OCI-LY1 (cell line): ENCODE results near the gene RHEX.

Experiments
- H2AFZ ChIP-seq: fragments of 200-600 bp; sonication (generic), shearing (Covaris generic); 2 replicates; pipeline ENCODE4 v1.6.0; 2014; ENCODE audit warnings: antibody characterized with exemption, mild to moderate bottlenecking, low read length
- H3F3A ChIP-seq: fragments of 200-600 bp; sonication (generic), shearing (Covaris generic); 2 replicates; pipeline ENCODE4 v1.6.0; 2014; ENCODE audit warnings: mild to moderate bottlenecking, antibody characterized with exemption, low read length, moderate library complexity; ENCODE audit not compliant: insufficient read depth
- H3K27ac ChIP-seq: fragments of 200-600 bp; sonication (generic); 2 replicates; pipeline ENCODE4 v1.5.1; 2014; ENCODE audit warnings: low read length, mixed run types, mild to moderate bottlenecking, low read depth; ENCODE audit not compliant: poor library complexity, severe bottlenecking
- H3K27me3 ChIP-seq: fragments of 200-600 bp; sonication (generic); 2 replicates; pipeline ENCODE4 v1.6.0; 2014; ENCODE audit warnings: antibody characterized with exemption, mild to moderate bottlenecking, low read length, moderate library complexity; ENCODE audit not compliant: insufficient read depth
- H3K36me3 ChIP-seq: fragments of 200-600 bp; sonication (generic); 2 replicates; pipeline ENCODE4 v1.6.1; 2014; ENCODE audit warnings: mild to moderate bottlenecking, antibody characterized with exemption, low read length, moderate library complexity, mixed read lengths; ENCODE audit not compliant: insufficient read depth
- H3K4me1 ChIP-seq: fragments of 200-600 bp; sonication (generic); 2 replicates; pipeline ENCODE4 v1.5.1; 2014; ENCODE audit warnings: mild to moderate bottlenecking, low read length, moderate library complexity; ENCODE audit not compliant: insufficient read depth, severe bottlenecking
- H3K4me2 ChIP-seq: fragments of 200-600 bp; sonication (generic), shearing (Covaris generic); 2 replicates; pipeline ENCODE4 v1.6.1; 2014; ENCODE audit warnings: low read length
- H3K4me3 ChIP-seq: fragments of 200-600 bp; sonication (generic); 2 replicates; pipeline ENCODE4 v1.5.1; 2014; ENCODE audit warnings: low read length, low read depth, mild to moderate bottlenecking, mixed read lengths; ENCODE audit not compliant: poor library complexity, severe bottlenecking
- H3K79me2 ChIP-seq: fragments of 200-600 bp; shearing (Covaris generic); 2 replicates; pipeline ENCODE4 v1.6.1; 2016; ENCODE audit warnings: mixed run types, low read length, mixed read lengths; ENCODE audit not compliant: insufficient read depth
- H3K9ac ChIP-seq: fragments of 200-600 bp; sonication (generic), shearing (Covaris generic); 2 replicates; pipeline ENCODE4 v1.6.1; 2014; ENCODE audit warnings: mild to moderate bottlenecking, low read length, mixed read lengths
- H3K9me2 ChIP-seq: fragments of 200-600 bp; sonication (generic), shearing (Covaris generic); 2 replicates; pipeline ENCODE4 v1.6.1; 2014; ENCODE audit warnings: low read depth, mild to moderate bottlenecking, low read length, mixed read lengths
- H3K9me3 ChIP-seq: fragments of 200-600 bp; shearing (Covaris generic); 2 replicates; pipeline ENCODE4 v1.6.1; 2014; ENCODE audit warnings: low read length, mixed read lengths
- H4K20me1 ChIP-seq: fragments of 200-600 bp; sonication (generic), shearing (Covaris generic); 2 replicates; pipeline ENCODE4 v1.6.0; 2016; ENCODE audit warnings: mild to moderate bottlenecking, low read length; ENCODE audit not compliant: insufficient read depth
- EZH2 ChIP-seq: fragments of 200-600 bp; sonication (generic), shearing (Covaris generic); IDR thresholded peaks from 2 replicates; pipeline ENCODE4 v1.8.0; 2017; ENCODE audit warnings: borderline replicate concordance, mixed run types, mild to moderate bottlenecking, antibody characterized with exemption, low read length, moderate library complexity, mixed read lengths
- TF ChIP-seq, protein P1 (sequence below): fragments of 200-600 bp; sonication (generic), shearing (Covaris generic); IDR thresholded peaks from 2 replicates; pipeline ENCODE4 v1.5.1; 2017; ENCODE audit warnings: mild to moderate bottlenecking, antibody characterized with exemption, low read length, moderate library complexity, mixed read lengths

Gene RHEX

DNA sequence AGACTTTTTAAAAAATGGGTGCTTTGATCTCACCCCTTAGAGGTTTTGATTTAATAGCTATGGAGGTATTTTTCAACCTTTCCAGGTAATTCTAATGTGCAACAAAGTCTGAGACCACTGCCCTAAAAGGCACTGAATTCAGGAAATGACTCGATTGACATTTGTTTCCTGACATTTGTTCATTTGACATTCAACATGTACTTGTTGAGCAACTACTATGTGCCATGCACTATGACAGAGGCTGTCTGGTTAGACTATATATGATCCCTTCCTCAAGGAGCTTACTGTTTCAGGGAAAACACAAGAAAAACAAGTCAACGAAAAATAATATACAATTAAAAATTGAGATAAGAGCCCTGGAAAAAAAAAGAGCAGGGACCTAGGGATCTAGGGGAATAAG, 89.8 kb downstream of the RHEX start:
- peaks cover 3% of the 10 kb centered on the region; the same call in 1 of the 2 replicates for H3K27me3 ChIP-seq
- H3K27ac ChIP-seq: no peak overlapping the region
- no peak overlapping the region for H3K9ac ChIP-seq

DNA sequence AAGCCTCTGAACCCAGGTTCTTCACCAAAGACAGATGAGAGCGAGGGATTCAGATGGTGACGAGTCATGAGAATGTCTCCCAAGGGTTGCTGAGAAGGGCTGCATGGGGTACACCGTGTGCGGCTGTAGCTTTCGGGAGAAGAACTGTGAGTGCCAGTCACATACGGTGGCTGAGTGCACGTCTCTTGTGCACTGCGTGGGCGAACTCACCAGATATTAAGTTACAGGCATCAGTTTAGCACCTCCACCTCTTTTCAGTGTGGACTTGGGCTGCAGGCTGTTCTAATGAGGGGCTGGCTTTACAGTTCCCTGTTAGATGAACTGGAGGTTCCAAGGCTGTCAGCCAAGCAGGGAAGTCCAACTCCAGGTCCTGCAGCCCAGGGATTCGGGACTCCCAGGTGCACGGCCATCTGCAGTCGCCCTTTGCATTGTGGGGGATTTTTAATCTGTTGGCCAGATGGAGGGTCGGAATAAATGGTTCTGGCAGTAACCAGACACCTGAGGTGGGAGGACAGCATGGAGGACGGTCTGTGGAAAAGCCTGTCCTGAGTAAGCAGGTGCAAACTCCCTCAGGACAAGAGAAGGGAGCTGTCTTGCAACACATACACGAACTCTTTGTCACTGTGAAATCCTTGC, 90.7 kb downstream of the RHEX start:
- H3K27ac ChIP-seq: no peak overlapping the region
- H3F3A ChIP-seq: no peaks in the 10 kb centered on the region
- no peaks in the 10 kb centered on the region for H3K79me2 ChIP-seq
- no peaks in the 10 kb centered on the region for H3K4me1 ChIP-seq
- H3K27me3 ChIP-seq: peaks cover 3% of the 10 kb centered on the region; the same call in 1 of the 2 replicates
- H3K9ac ChIP-seq: no peak overlapping the region
- no peak overlapping the region for H2AFZ ChIP-seq
- no peaks in the 10 kb centered on the region for H3K36me3 ChIP-seq
- H3K9me2 ChIP-seq: no peaks in the 10 kb centered on the region
- H3K9me3 ChIP-seq: no peaks in the 10 kb centered on the region
- no peaks in the 10 kb centered on the region for H4K20me1 ChIP-seq
- H3K4me2 ChIP-seq: no peak overlapping the region
- no peak overlapping the region for H3K4me3 ChIP-seq
- TF ChIP-seq, protein P1, sequence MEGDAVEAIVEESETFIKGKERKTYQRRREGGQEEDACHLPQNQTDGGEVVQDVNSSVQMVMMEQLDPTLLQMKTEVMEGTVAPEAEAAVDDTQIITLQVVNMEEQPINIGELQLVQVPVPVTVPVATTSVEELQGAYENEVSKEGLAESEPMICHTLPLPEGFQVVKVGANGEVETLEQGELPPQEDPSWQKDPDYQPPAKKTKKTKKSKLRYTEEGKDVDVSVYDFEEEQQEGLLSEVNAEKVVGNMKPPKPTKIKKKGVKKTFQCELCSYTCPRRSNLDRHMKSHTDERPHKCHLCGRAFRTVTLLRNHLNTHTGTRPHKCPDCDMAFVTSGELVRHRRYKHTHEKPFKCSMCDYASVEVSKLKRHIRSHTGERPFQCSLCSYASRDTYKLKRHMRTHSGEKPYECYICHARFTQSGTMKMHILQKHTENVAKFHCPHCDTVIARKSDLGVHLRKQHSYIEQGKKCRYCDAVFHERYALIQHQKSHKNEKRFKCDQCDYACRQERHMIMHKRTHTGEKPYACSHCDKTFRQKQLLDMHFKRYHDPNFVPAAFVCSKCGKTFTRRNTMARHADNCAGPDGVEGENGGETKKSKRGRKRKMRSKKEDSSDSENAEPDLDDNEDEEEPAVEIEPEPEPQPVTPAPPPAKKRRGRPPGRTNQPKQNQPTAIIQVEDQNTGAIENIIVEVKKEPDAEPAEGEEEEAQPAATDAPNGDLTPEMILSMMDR: no peak
- TF ChIP-seq EZH2: no peak

More for the DNA sequence above, 89.8 kb downstream of the RHEX start:
- Histone ChIP-seq H3K36me3 (no peaks in the 10 kb centered on the region), H3K4me1 (no peaks in the 10 kb centered on the region), H3K9me3 (no peaks in the 10 kb centered on the region), H3K9me2 (no peaks in the 10 kb centered on the region), H4K20me1 (no peaks in the 10 kb centered on the region), H3K4me2 (no peak overlapping the region), H3K79me2 (no peaks in the 10 kb centered on the region), H3F3A (no peaks in the 10 kb centered on the region), H2AFZ (no peak overlapping the region), H3K4me3 (no peak overlapping the region)
- TF ChIP-seq, protein P1: no peak
- TF ChIP-seq EZH2: no peak

DNA sequence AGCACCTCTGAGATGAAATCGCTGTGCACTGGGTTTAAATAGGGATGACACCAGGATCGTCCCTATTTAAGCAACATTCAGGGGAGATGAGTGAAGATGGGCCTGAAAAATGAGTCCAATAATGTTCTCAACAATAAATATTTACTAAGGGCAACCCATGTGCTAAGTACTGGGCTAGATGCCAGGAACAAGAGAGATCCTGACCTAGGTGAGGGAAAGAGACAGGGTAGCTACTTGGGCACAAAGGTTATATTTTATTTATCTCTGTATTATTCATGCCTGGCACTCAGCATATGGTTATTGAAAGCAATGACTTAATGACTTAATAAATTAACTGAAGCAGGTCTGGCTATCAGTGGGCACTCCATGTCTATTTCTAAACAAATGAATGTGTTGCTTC, 91.6 kb downstream of the RHEX start:
- Histone ChIP-seq H3K4me2 (no peak overlapping the region), H3K27ac (no peak overlapping the region), H3K9me3 (no peaks in the 10 kb centered on the region), H3K4me3 (no peak overlapping the region), H3K27me3 (peaks cover 3% of the 10 kb centered on the region; the same call in 1 of the 2 replicates), H4K20me1 (no peaks in the 10 kb centered on the region), H3K9me2 (no peaks in the 10 kb centered on the region), H3K9ac (no peak overlapping the region), H2AFZ (no peak overlapping the region), H3K36me3 (no peaks in the 10 kb centered on the region), H3K4me1 (no peaks in the 10 kb centered on the region), H3F3A (no peaks in the 10 kb centered on the region), H3K79me2 (no peaks in the 10 kb centered on the region)
- no peak for TF ChIP-seq EZH2
- TF ChIP-seq, protein P1: no peak
